Activated T-cell treated with anti-CD3 and anti-CD28 coated beads, Interleukin-2, amount 50 U/mL, for 48 hours (primary cell): Measurements from ENCODE around the gene SNX4.
"Not testable (repeated sequence)": the region's sequence is repeated elsewhere in the genome, so short reads cannot be mapped to it uniquely, and the experiment has no call there.

ENCODE experiments used
- DNase-seq, 2 experiments: peaks; one replicate each; pipeline ENCODE4 v3.0.0-alpha.2; 2020

Gene SNX4

GRCh38 chr3:125519678-125520562 lies at the start of gene SNX4:
Gene SNX4 (minus strand): TSS chr3:125520202. CDS start chr3:125520172, 30 bp downstream.
- peak; percentile 90 to 91 for DNase-seq

- no peak for DNase-seq
Observed at GRCh38 chr3:125556314-125556713, 36.3 kb upstream of the SNX4 start.

DNA sequence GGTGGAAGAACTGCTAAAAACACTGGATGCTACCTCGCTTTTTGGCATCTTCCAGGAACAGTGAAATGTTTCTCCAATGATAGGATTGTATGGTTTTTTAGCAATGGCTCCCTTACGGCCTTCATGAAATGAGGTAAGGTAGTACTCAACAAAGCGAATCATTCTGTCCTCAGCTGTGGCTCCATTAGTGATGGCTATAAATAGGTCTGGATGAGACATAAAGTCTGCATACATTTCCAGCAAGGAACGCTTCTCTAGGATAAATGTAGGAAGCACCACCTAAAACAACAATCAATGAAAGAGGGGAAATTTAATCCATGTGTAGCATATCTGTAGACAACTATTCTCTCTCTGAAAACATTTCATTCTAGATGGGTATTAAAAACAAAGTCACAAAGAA lies 32.4 kb upstream of the SNX4 start:
- DNase-seq = no peak

DNA sequence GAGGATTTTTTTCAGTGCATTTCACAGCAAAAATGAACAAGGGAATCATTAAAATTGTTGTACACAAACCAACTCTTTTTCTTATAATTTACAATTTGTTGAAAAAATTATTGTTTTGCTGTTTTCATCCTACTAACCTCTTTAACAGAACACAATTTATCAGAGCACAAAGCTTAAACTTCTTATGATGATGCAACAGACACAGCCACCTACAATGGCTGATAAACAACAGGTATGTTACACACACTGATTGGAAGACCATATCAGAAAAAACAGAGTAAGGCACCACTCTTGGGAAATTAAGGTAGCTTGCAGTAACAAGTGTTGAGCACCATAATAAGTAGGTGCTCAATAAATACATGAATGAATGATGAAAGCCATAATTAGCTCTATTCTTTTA lies 8.9 kb upstream of the SNX4 start:
- DNase-seq = no peak

GRCh38 chr3:125525153-125525552 lies 5.2 kb upstream of the SNX4 start:
- DNase-seq = no peak

GRCh38 chr3:125520563-125520919 lies 539 bp upstream of the SNX4 start:
- DNase-seq = not testable (repeated sequence)

- DNase-seq = no peak
Observed at GRCh38 chr3:125515421-125515820, 4.6 kb downstream of the SNX4 start.

DNA sequence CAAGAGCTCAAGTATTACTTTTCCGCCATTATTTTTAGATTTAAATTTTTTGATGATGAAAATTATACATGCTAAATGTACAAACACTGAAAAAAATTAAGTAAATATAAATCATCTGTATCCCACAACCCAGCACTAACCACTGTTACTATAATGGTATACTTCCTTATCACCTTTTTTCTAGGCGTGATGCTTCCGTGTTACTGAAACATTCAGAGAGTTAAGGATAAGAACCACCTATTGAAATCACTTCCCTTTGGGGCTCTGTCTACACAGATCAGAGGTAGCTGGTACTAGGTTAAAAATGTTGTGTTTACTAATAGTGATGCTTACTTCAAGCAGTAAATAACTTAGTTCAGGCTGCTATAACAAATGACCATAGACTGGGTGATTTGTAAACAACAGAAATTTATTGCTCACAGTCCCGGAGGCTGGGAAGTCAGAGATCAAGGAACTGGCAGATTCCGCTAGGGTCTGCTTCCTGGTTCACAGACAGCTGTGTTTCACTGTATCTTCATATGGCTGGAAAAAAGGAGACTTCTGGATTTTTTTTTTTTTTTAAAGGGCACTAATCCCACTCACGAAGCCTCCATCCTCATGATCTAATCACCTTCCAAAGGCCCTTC lies 6.4 kb downstream of the SNX4 start:
- no peak for DNase-seq

DNA sequence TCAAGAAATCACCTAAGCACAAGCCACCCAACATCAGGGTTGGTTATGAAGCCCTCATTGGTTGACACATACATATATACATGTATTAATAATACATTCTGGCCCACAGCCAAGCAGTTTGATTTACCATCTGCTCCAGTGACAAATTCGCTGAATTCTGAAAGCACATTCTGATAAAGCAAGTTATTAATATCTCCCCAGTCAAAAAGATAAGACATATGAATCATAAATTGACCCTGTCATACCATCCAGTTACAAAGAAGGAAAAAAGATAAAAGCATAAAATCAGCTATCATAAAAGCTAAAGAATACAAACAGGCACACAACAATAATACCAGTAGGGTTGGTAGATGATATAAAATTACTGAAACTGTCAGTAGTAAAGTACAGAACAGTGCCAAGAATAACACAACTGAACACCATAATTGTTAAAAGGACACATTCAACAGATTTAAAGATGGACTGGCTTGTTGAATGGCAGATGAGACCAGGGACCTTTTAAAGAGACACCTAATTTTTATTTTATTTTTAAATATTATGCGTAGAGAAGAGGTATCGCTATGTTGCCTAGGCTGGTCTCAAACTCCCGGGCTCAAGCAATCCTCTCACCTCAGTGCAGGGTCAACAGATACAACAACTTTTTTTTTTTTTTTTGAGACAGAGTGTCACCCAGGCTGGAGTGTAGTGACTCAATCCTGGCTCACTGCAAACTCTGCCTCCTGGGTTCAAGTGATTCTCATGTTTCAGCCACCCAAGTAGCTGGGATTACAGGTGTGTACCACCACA lies 7.7 kb downstream of the SNX4 start:
- DNase-seq = no peak

DNA sequence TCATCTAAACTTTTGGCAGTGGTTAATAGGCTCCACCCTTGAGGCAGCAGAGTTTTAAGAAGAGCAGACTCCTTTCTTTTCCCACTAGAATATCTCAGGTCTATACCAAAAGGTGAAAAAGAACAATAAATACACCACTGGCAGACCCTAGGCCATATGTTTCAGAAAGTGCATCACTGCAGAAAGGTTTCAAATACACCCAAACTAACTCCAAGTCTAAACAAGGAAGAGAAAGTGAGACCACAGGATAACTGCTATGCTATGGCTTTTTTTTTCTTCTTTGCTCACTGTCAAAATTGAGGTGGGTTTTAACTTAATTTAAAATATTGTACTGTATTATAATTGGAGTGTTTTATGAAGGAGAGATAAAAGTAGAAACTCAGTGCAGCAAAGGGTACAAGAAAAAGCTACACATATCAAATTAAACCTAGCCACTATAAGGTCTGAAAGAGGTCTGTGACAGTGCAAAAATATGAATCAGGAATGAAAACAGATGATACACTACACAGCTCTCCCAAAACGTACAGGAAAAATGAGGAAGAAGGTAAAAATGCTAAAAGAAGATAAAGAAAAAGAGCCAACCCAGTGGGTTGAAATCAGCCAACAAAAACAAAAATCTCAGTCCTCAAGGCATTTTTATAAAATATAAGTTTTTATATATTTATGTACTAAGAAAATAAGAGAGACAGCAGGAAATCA lies 8.4 kb downstream of the SNX4 start:
- DNase-seq = no peak

DNA sequence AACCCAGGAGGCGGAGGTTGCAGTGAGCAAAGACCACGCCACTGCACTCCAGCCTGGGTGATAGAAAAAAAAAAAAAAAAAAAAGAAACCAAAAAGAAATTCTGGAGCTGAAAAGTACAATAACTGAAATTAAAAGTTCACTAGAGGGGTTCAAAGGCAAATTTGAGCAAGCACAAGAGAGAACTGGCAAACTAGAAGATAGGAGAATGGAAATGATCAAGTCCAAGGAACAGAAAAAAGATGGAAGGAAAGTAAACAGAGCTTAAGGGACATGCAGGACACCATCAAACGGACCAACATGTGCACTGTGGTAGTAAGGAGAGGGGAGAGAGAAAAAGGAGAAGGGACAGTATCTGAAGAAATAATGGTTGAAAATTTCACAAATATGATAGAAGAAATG lies 12.9 kb downstream of the SNX4 start:
- DNase-seq = no peak

GRCh38 chr3:125498630-125499029 lies 21.4 kb downstream of the SNX4 start:
- DNase-seq = no peak

- DNase-seq = no peak
Observed at GRCh38 chr3:125496701-125497100, 23.3 kb downstream of the SNX4 start.

GRCh38 chr3:125482406-125482805 lies 37.6 kb downstream of the SNX4 start:
- no peak for DNase-seq

- DNase-seq = no peak
Observed at GRCh38 chr3:125481786-125482185, 38.2 kb downstream of the SNX4 start.

DNA sequence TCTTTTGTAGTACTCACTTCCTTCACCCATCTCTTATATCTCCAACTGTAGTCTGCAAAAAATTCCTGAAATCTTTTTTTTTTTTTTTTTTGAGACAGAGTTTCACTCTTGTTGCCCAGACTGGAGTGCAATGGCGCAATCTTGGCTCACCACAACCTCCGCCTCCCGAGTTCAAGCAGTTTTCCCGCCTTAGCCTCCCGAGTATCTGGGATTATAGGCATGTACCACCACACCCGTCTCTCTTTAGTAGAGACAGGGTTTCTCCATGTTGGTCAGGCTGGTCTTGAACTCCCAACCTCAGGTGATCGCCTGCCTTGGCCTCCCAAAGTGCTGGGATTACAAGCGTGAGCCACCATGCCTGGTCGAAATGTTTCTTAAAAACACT lies 38.6 kb downstream of the SNX4 start:
- DNase-seq = not testable (repeated sequence)

DNA sequence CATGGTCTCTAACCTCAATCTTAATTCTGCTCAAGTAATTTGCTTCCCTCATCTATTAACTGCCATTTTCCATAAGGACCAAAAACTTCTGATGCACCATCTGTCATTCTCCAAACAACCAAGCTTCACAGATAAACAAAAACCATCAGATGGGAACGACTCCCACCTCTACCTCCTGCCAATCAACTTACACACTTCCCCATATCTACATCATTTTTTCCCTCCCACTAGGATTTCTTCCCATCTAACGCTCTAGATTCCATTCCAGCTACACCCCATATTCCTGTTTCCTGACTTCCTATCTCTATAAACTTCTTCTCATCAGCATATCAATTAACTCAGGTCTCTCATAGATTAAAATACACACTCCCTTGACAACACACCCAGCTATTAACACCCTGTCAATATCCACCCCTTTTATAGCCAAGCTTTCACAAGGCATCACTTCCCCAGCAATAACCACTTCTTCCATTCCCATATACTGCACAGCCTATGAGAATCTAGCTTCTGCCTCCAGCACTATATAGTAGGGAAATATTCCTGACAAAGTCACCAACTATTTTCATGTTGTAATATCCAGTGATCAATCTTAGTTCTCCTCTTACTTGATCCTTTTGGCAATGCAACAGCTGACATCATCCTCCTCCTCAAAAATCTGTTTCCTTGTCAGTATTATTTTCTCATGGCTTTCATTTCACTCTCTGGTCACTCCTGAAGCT lies 39.2 kb downstream of the SNX4 start:
- DNase-seq = no peak

GRCh38 chr3:125479091-125479490 lies 40.9 kb downstream of the SNX4 start:
- no peak for DNase-seq

DNA sequence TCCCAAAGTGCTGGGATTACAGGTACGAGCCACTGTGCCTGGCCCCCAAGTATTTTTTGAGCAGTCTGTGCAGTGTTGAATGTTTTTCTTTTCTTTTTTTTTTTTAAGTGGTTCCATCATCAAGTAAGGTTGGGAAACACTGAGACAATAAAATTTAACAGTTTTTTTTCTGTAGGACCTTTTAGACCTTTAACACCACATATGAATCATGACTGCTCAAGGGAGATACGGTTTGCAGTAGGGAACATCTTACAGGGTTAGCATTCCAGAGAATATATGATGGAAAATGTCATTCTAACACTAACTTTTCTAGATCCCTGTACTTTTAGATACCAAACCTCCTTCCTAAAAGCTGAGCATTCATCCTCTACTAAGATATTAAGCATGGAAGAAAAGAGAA lies 41.7 kb downstream of the SNX4 start:
- no peak for DNase-seq

GRCh38 chr3:125477701-125478100 lies 42.3 kb downstream of the SNX4 start:
- no peak for DNase-seq

GRCh38 chr3:125470671-125471070 lies 49.3 kb downstream of the SNX4 start:
- DNase-seq = no peak

DNA sequence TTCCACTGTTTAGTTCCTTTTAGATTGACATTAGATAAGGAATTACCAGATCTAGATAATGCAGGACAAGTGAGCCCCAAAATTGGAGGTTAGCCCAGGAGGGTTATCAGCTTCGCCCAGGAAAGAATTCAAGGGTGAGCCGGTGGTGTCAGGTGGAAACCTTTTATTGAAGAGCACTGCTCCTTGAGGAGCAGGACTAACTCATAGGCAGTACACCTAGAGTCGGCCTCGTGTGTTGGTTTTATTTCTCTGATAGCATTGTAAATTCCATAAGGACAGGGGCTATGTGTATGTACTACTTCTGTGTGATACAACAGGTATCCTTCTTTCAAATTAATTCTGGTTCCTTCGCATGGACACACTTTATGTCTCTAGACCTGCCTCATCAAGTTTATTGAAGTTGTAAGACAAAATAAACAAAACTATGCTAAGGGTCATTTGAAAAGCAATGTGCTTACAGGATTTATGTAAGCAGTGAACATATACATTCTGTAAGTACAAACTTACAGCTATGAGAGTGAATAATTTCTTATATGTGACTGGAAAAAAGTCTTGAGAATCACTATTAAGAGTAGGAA lies 57.2 kb downstream of the SNX4 start:
- no peak for DNase-seq
